GM21526 (cell line): Measurements from ENCODE around the gene ID4.
"Not testable (repeated sequence)": the region's sequence is repeated elsewhere in the genome, so short reads cannot be mapped to it uniquely, and the experiment has no call there.

Source experiments
- ATAC-seq: cut with Tn5 transposase; IDR thresholded peaks from one replicate; pipeline ENCODE4 v1.9.1; 2021; ENCODE audit warnings: moderate library complexity; ENCODE audit not compliant: unreplicated experiment, low FRiP score

The ID4 gene

GRCh38 chr6:19854421-19855015 is 17.3 kb downstream of the ID4 start:
- not testable (repeated sequence) for ATAC-seq

GRCh38 chr6:19855536-19855935 is 18.4 kb downstream of the ID4 start:
- no peak for ATAC-seq

GRCh38 chr6:19857139-19857538 is 20.0 kb downstream of the ID4 start:
- no peak for ATAC-seq

DNA sequence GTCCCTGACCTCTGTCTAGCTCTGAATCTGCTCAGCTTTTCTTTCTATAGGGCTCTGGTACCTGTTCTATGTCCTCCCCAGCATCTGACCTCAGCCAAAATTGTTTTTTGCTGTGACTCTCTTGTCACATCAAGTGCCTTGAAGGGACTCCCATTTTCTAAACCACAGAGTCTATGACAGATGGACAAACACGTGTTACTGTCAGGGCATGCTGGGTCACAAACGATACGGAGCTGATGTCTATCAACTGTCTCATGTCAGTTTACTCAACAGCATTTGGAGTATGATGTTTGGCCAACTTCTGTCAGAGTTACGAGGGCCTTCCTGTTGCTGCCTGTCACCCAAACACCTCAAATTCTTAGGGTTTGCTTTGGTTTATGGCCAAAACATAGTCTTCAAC is 20.5 kb downstream of the ID4 start:
- no peak for ATAC-seq

DNA sequence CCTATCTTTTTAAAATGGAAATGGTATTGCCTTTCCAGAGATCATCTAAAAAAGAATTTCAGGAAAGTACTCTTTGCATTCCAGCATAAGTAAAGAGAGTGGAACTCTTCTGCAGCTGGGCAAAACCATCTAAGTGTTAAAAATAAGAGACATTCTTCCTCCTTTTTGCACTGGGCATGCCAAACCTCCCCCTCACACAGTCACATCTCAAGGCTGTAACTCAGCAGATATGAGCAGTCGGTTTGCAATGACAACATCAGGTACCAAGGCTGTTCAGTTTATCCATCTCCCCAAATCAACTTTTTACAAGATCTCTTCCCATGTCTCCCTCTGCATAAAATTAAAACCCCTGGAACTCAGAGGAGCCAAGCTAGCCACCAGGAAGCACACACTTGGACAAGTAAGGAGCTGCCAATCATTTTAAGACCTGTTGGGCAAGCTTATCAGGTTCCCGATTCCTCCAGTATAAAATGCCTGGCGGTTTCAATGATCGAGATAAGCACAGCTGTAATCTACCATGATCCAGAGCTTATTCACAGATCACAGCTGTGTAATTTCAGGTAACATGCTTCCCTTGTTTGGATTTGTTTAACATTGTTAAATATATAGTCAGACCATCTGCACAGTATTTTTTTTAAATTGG is 23.2 kb downstream of the ID4 start:
- ATAC-seq: no peak

DNA sequence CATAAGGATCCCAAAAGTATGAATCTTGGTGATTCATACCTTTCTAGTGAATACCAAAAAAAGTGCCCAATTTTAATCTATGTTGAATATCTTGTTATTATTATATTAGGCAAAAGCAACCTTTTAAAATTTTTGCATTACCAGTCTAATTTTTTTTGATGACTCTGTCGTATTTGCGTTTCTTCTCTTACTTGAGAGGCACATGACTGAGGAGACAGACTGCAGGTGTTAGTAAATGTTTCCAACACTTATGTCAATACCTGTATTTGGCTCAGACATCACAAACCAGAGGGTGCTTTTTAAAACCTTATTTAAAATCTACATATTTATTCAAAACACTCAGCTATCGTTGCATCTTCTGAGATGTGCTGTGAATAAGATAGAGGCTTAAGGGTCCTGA is 27.1 kb downstream of the ID4 start:
- no peak for ATAC-seq

GRCh38 chr6:19865178-19865577 is 28.0 kb downstream of the ID4 start:
- ATAC-seq: no peak

GRCh38 chr6:19866173-19866984 is 29.2 kb downstream of the ID4 start:
- no peak for ATAC-seq

DNA sequence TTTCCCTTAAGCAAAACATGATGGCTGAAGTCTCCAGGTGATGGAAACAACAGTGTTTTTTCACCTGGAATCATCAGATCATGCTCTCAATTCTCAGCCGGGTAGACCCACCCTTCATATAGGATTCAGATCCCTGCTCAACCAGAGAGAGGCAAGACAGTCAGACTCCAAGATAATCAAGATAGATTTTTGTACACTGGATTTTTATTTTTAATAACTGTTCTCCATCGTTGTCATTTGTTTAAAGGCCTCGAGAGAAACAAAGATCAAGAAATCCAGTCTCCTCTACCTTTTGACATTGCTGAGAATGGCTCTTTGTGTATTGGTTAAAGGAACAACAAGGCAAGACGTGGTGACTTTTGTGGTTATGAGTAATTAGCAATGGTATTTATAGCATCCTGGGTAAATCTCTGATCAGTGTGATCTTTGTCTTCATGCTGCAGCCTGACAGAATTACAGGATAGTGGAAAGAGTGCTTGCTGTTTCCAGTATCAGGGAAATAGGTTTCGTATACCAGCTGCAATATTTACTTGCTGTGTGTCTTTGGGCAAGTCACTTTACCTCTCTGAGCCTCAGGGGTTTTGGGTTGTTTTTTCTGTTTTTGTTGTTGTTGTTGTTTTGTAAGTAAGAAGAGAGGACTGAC is 29.9 kb downstream of the ID4 start:
- no peak for ATAC-seq

DNA sequence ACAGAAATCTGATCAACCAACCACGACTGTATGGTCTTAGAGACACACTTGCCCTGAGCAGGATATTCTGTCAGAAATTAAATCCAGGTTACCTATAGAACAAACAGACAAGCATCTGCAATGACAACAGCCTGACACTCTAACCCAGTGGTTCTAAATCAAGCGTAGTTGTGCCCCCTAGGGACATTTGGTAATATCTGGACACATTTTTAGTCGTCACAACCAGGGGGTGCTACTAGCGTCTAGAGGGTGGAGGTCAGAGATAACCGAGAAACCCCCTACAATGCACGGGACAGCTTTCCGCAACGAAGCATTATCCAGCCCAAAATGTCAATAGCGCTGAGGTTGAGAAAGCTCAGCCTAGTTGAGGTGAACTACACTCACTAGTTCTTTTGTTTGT is 32.3 kb downstream of the ID4 start:
- no peak for ATAC-seq

DNA sequence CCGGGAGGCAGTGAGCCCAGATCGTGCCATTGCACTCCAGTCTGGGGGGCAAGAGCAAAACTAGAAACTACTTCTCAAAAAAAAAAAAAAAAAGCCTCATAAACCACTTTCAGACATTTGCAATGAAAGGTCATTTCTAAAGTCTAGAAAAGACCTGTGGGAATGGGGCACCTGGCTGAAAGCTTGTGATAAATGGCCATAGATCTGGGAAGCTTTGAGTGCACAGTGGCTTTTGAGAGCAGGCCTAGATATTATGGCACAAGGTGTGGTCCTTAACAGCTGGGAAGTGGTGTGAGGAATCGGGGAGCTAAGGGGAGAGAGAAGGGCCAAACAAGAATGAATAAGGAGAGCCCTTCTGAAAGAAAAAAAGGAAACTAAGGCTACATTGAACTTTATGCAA is 33.2 kb downstream of the ID4 start:
- ATAC-seq: no peak

- ATAC-seq: no peak
Measured at GRCh38 chr6:19873031-19873430, 35.9 kb downstream of the ID4 start.

GRCh38 chr6:19876672-19877071 is 39.5 kb downstream of the ID4 start:
- no peak for ATAC-seq

GRCh38 chr6:19879663-19880062 is 42.5 kb downstream of the ID4 start:
- no peak for ATAC-seq

GRCh38 chr6:19880066-19880465 is 42.9 kb downstream of the ID4 start:
- ATAC-seq: no peak

DNA sequence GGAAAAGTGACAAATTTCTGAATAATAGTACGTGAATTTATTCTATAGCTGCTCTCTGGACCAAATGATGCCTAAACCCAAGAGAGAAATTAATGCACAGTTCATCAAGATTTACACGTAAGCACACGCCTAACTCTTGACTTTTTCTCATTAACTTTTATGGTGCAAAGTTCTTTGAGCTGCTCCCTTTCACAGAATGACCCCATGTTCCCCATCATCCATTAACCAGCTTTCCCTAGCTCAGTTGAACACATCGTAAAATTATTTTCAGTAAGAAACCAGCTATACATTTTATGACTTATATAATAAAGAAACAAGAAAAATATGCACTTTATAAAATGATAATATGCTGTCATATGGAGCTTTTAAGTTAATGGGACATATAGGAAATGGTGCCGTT is 54.3 kb downstream of the ID4 start:
- no peak for ATAC-seq
